Endothelial cell of umbilical vein (primary cell): ENCODE results near the gene NRF1. TPM values are rescaled to one million over a fixed set of nuclear protein-coding genes. Genes with fewer than 3 reads are reported as not detected.

ENCODE experiments used
- BruUV-seq: library from RNA; stranded (reverse); fragments of 400-500 nt; replicated peaks from 2 replicates; lab custom pipeline; 2021; lab: Mats Ljungman, UMichigan
- CTCF ChIA-PET: fragments of 300-600, 350-600 bp; sonication (Branson Sonifier 250); formaldehyde crosslinking; loops from one replicate; lab custom pipeline; 2021; ENCODE audit warnings: antibody characterized with exemption, inconsistent platforms; lab: Charles Lee
- POLR2A ChIA-PET: fragments of 300-600, 350-600 bp; sonication (Branson Sonifier 250); formaldehyde crosslinking; loops from one replicate; lab custom pipeline; 2021; ENCODE audit warnings: antibody characterized with exemption, inconsistent platforms; lab: Charles Lee
- DNase-seq: peaks from one replicate; pipeline ENCODE4 v3.0.0-alpha.2; 2011; ENCODE audit warnings: low read depth, low spot score
- FAIRE-seq: peaks from 2 replicates; lab custom pipeline; 2011; peaks lifted over from hg19 to GRCh38; lab: Jason Lieb, UNC
- H2AFZ ChIP-seq: 2 replicates; pipeline ENCODE4 v1.6.0; 2012; ENCODE audit warnings: low read depth, low read length, control low read depth, inconsistent platforms
- H3K27ac ChIP-seq: 2 replicates; pipeline ENCODE4 v1.5.1; 2011; ENCODE audit warnings: low read depth, mild to moderate bottlenecking, control low read depth, low read length, moderate library complexity; ENCODE audit not compliant: insufficient read depth
- H3K27me3 ChIP-seq, 2 experiments: 2 replicates each; pipeline versions ENCODE4 v1.6.0 to v1.6.1; 2011; ENCODE audit warnings: low read length in 2 of 2, mixed read lengths in 1 of 2; ENCODE audit not compliant: control insufficient read depth in 2 of 2, insufficient read depth in 2 of 2
- H3K36me3 ChIP-seq, 2 experiments: 2 replicates in 1 of 2; 3 replicates in 1 of 2; pipeline ENCODE4 v1.5.1; 2011; ENCODE audit warnings: low read length in 2 of 2, mild to moderate bottlenecking in 1 of 2, moderate library complexity in 1 of 2; ENCODE audit not compliant: control insufficient read depth in 2 of 2, insufficient read depth in 2 of 2; ENCODE audit errors: extremely low read depth in 1 of 2
- H3K4me1 ChIP-seq: 3 replicates; pipeline ENCODE4 v1.5.1; 2011; ENCODE audit warnings: mild to moderate bottlenecking, low read length; ENCODE audit not compliant: control insufficient read depth, insufficient read depth; ENCODE audit errors: extremely low read depth
- H3K4me2 ChIP-seq: 2 replicates; pipeline ENCODE4 v1.6.1; 2011; ENCODE audit warnings: low read length, control low read depth, mixed read lengths; ENCODE audit not compliant: insufficient read depth
- H3K4me3 ChIP-seq, 3 experiments: fragments of 200-600 bp in 1 of 3; sonication (generic), shearing (Covaris generic) in 1 of 3; replicated peaks in 1 of 3; 2 replicates each; pipeline ENCODE4 v1.5.1; 2011 to 2016; ENCODE audit warnings: control low read depth in 3 of 3, low read length in 3 of 3, mild to moderate bottlenecking in 2 of 3, inconsistent platforms in 1 of 3, low read depth in 1 of 3, moderate library complexity in 1 of 3; ENCODE audit not compliant: insufficient read depth in 1 of 3
- H3K79me2 ChIP-seq: 2 replicates; pipeline ENCODE4 v1.6.0; 2012; ENCODE audit warnings: low read length, inconsistent platforms; ENCODE audit not compliant: control insufficient read depth, insufficient read depth
- H3K9ac ChIP-seq: replicated peaks from 2 replicates; pipeline ENCODE3; 2011; ENCODE audit warnings: low read length, control low read depth; ENCODE audit not compliant: insufficient read depth; ENCODE audit errors: extremely low read depth
- H3K9me1 ChIP-seq: replicated peaks from 3 replicates; pipeline ENCODE4 v1.6.0; 2011; ENCODE audit warnings: mild to moderate bottlenecking, low read length; ENCODE audit not compliant: control insufficient read depth, insufficient read depth; ENCODE audit errors: extremely low read depth
- H3K9me3 ChIP-seq: replicated peaks from 2 replicates; pipeline ENCODE4 v1.5.1; 2012; ENCODE audit warnings: low read length, inconsistent platforms; ENCODE audit not compliant: control insufficient read depth, insufficient read depth
- H4K20me1 ChIP-seq: replicated peaks from 2 replicates; pipeline ENCODE3; 2011; ENCODE audit warnings: mild to moderate bottlenecking, low read length; ENCODE audit not compliant: control insufficient read depth, insufficient read depth; ENCODE audit errors: extremely low read depth
- CTCF ChIP-seq, 2 donors: IDR thresholded peaks; 1 replicate in 1 of 2; 2 replicates in 1 of 2; pipeline ENCODE4 v1.5.1; 2011; ENCODE audit warnings: low read length in 2 of 2, mild to moderate bottlenecking in 2 of 2, moderate library complexity in 2 of 2, control low read depth in 1 of 2, inconsistent platforms in 1 of 2, low read depth in 1 of 2; ENCODE audit not compliant: insufficient read depth in 1 of 2; ENCODE audit errors: extremely low read depth in 1 of 2
- EZH2 ChIP-seq: IDR thresholded peaks from 2 replicates; pipeline ENCODE4 v1.6.1; 2012; ENCODE audit warnings: borderline replicate concordance, low read depth, mild to moderate bottlenecking, moderate library complexity, low read length, inconsistent platforms; ENCODE audit not compliant: severe bottlenecking
- FOS ChIP-seq: IDR thresholded peaks from 2 replicates; pipeline ENCODE4 v1.6.1; 2011; ENCODE audit warnings: mild to moderate bottlenecking, low read length, moderate library complexity, borderline replicate concordance; ENCODE audit not compliant: insufficient read depth
- GATA2 ChIP-seq: IDR thresholded peaks from 2 replicates; pipeline ENCODE4 v1.7.0; 2011; ENCODE audit warnings: low read depth, mild to moderate bottlenecking, moderate library complexity, mixed read lengths, low read length; ENCODE audit not compliant: insufficient read length, insufficient read depth
- JUN ChIP-seq: IDR thresholded peaks from 2 replicates; pipeline ENCODE4 v1.6.1; 2011; ENCODE audit warnings: borderline replicate concordance, low read depth; ENCODE audit not compliant: insufficient read length, insufficient read depth
- MAX ChIP-seq: IDR thresholded peaks from 2 replicates; pipeline ENCODE4 v1.6.1; 2011; ENCODE audit not compliant: insufficient read depth, insufficient read length
- MYC ChIP-seq: IDR thresholded peaks from one replicate; pipeline ENCODE4 v1.6.1; 2011; ENCODE audit warnings: mild to moderate bottlenecking, low read depth, low read length
- POLR2A ChIP-seq: IDR thresholded peaks from 2 replicates; pipeline ENCODE4 v1.6.1; 2012; ENCODE audit warnings: low read depth, mild to moderate bottlenecking, control low read depth, low read length
- POLR2AphosphoS5 ChIP-seq: IDR thresholded peaks from 2 replicates; pipeline ENCODE4 v1.6.1; 2012; ENCODE audit warnings: low read depth, mild to moderate bottlenecking, control low read depth, low read length, moderate library complexity; ENCODE audit not compliant: insufficient read depth
- dilution Hi-C: fragments of 300-500 bp; cut with MboI; formaldehyde crosslinking; loops from one replicate; pipeline ENCODE4 v1.15.0; 2019; ENCODE audit warnings: low sequenced_read_pairs; ENCODE audit not compliant: extremely low pct_ligation_motif_present
- intact Hi-C: fragments of 100-400 bp; cut with micrococcal nuclease; formaldehyde crosslinking; loops from one replicate; pipeline ENCODE4 v1.10.0; 2022
- polyA plus RNA-seq, 4 experiments: library from polyadenylated mRNA; depleted of rRNA in 3 of 4; stranded (reverse) in 3 of 4; unstranded in 1 of 4; fragments of >200 nt; gene quantifications; 2 replicates each; pipeline versions ENCODE4 v1.2.1 to v1.2.3, GENCODE V29; 2011 to 2012; ENCODE audit warnings: missing spikeins in 1 of 4
- total RNA-seq: library from RNA; stranded (reverse); gene quantifications from 2 replicates; pipeline ENCODE4 v1.2.3, GENCODE V29; 2021

NRF1 gene
- total and polyA plus RNA-seq, 2 donors (not counting 3 experiments of a cell fraction or from before 2014, with no cell fraction given), result 14.6 to 20.3 TPM

- Histone ChIP-seq H3K4me1 (no peaks in the 10 kb centered on the region), H3K9me3 (no peaks in the 10 kb centered on the region), H3K79me2 (no peaks in the 10 kb centered on the region), H3K27ac (no peak overlapping the region), H3K9me1 (no peaks in the 10 kb centered on the region), H3K36me3 (no peaks in the 10 kb centered on the region), H3K4me2 (no peak overlapping the region), H3K27me3 (peaks cover 12% of the 10 kb centered on the region in 2 experiments), H3K9ac (no peak overlapping the region), H4K20me1 (no peaks in the 10 kb centered on the region), H3K4me3 (no peak overlapping the region), H2AFZ (no peak overlapping the region)
- CTCF ChIA-PET, result no interaction called here
- no TSS peak for BruUV-seq
- FAIRE-seq (no peak), DNase-seq (no peak)
- dilution Hi-C loops, result no loop called here
- POLR2A ChIA-PET, result no interaction called here
- TF ChIP-seq MYC (no peak), MAX (no peak), POLR2AphosphoS5 (no peak), CTCF (IDR thresholded peaks at IDR 0.05; ENCODE audit: extremely low read depth in 1 of 2, insufficient read depth in 1 of 2, low read depth in 1 of 2, low read length in 2 of 2) (no peak), POLR2A (no peak), JUN (no peak), FOS (no peak), EZH2 (no peak), GATA2 (no peak)
- intact Hi-C loops, result no loop called here
Measured at GRCh38 chr7:129771928-129772479, 160.5 kb downstream of the NRF1 start.
